Measurements from ENCODE around the gene PLCZ1. TPM values are rescaled to one million over a fixed set of nuclear protein-coding genes. Genes with fewer than 3 reads are reported as not detected.
"Not testable (repeated sequence)": the region's sequence is repeated elsewhere in the genome, so short reads cannot be mapped to it uniquely, and the experiment has no call there.

The PLCZ1 gene
- total and polyA plus RNA-seq, 2 donors (not counting 3 experiments of a cell fraction or from before 2014, with no cell fraction given), result not detected

DNA sequence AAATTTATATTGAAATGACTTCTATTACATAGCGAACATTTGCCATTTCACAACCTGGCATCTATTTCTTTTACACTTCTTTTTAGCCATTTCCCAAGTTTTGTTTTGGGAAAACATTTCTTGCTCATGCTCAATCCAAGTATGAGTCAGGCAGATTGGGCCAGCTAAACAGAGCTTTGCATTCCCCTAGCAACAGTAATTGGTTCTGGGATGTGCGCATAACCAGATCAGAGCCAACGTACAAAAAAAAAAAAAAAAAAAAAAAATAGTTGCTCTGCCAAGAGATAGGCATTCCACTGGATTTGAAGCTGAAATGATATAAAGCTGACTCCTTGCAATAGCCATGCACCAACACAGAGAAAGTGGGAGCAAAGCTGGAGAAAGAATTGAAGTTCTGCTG is 37.5 kb downstream of the PLCZ1 start:
- no peaks in the 10 kb centered on the region for H3K79me2 ChIP-seq (ENCODE audit: control insufficient read depth, insufficient read depth, low read length)
- H4K20me1 ChIP-seq (replicated peaks; ENCODE audit: control insufficient read depth, extremely low read depth, insufficient read depth, low read length), result no peaks in the 10 kb centered on the region
- H3K4me1 ChIP-seq (ENCODE audit: control insufficient read depth, extremely low read depth, insufficient read depth, low read length), result no peaks in the 10 kb centered on the region
- H3K9ac ChIP-seq (replicated peaks; ENCODE audit: extremely low read depth, insufficient read depth, low read length), result no peak overlapping the region
- H2AFZ ChIP-seq (ENCODE audit: low read depth, low read length), result no peak overlapping the region
- intact Hi-C loops (cut with micrococcal nuclease) (no loop called here), dilution Hi-C loops (cut with MboI; ENCODE audit: extremely low pct_ligation_motif_present, low sequenced_read_pairs) (no loop called here)
- H3K27me3 ChIP-seq (ENCODE audit: control insufficient read depth in 2 of 2, insufficient read depth in 2 of 2, low read length in 2 of 2), result no peaks in the 10 kb centered on the region
- ChIA-PET POLR2A (no interaction called here), CTCF (interaction anchor here (0.6 kb wide), 1 partner anchor 175 kb away, joined by 3 read pairs; no protein-coding TSS in a partner anchor)
- DNase-seq (ENCODE audit: low read depth, low spot score) (no peak), FAIRE-seq (no peak)
- H3K4me3 ChIP-seq (replicated peaks in 1 of 3; ENCODE audit: insufficient read depth in 1 of 3, low read depth in 1 of 3, low read length in 3 of 3), result no peak overlapping the region
- H3K4me2 ChIP-seq (ENCODE audit: insufficient read depth, low read length), result no peak overlapping the region
- no peaks in the 10 kb centered on the region for H3K36me3 ChIP-seq (ENCODE audit: control insufficient read depth in 2 of 2, extremely low read depth in 1 of 2, insufficient read depth in 2 of 2, low read length in 2 of 2)
- no peaks in the 10 kb centered on the region for H3K9me1 ChIP-seq (replicated peaks; ENCODE audit: control insufficient read depth, extremely low read depth, insufficient read depth, low read length)
- no peaks in the 10 kb centered on the region for H3K9me3 ChIP-seq (replicated peaks; ENCODE audit: control insufficient read depth, insufficient read depth, low read length)
- H3K27ac ChIP-seq (ENCODE audit: insufficient read depth, low read depth, low read length), result no peak overlapping the region
- BruUV-seq (replicated peaks), result no TSS peak
- TF ChIP-seq, protein P1, sequence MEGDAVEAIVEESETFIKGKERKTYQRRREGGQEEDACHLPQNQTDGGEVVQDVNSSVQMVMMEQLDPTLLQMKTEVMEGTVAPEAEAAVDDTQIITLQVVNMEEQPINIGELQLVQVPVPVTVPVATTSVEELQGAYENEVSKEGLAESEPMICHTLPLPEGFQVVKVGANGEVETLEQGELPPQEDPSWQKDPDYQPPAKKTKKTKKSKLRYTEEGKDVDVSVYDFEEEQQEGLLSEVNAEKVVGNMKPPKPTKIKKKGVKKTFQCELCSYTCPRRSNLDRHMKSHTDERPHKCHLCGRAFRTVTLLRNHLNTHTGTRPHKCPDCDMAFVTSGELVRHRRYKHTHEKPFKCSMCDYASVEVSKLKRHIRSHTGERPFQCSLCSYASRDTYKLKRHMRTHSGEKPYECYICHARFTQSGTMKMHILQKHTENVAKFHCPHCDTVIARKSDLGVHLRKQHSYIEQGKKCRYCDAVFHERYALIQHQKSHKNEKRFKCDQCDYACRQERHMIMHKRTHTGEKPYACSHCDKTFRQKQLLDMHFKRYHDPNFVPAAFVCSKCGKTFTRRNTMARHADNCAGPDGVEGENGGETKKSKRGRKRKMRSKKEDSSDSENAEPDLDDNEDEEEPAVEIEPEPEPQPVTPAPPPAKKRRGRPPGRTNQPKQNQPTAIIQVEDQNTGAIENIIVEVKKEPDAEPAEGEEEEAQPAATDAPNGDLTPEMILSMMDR (IDR thresholded peaks at IDR 0.05; ENCODE audit: extremely low read depth in 1 of 2, insufficient read depth in 1 of 2, low read depth in 1 of 2, low read length in 2 of 2), result no peak
- TF ChIP-seq, protein P2, sequence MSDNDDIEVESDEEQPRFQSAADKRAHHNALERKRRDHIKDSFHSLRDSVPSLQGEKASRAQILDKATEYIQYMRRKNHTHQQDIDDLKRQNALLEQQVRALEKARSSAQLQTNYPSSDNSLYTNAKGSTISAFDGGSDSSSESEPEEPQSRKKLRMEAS (IDR thresholded peaks at IDR 0.05; ENCODE audit: insufficient read depth, insufficient read length), result no peak
- TF ChIP-seq POLR2AphosphoS5 (IDR thresholded peaks at IDR 0.05; ENCODE audit: insufficient read depth, low read depth, low read length) (no peak), POLR2A (IDR thresholded peaks at IDR 0.05; ENCODE audit: low read depth, low read length) (no peak), JUN (IDR thresholded peaks at IDR 0.05; ENCODE audit: borderline replicate concordance, insufficient read depth, insufficient read length, low read depth) (no peak)

DNA sequence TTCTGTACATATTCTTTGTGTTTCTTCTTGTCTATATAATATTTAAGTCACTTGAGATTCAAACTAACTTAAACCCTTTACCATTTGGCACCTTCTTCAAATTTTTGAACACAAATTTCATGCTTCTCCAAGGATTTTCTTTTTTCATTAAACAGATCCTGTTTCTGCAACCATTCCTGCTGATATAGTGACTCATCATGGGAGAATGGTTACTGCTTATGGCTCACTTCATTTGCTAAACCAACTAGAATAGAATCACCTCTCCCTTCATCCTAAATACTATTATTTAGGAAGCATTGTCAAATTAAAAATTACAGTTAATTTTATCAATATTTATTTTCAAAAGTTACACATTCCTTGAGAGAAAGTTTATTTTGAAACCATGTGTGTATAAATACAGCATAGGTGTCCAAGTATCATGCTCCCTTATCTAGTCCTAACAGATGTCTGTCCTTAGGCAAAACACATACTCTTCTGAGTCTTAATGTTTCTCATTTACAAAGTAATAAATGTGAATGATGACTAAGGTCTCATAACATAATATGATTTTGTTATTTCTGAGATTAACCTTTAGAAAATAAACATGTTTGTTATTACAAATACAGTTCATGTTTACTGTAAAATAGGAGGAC is 40.7 kb downstream of the PLCZ1 start:
- Histone ChIP-seq H3K4me1 (ENCODE audit: control insufficient read depth, extremely low read depth, insufficient read depth, low read length) (no peaks in the 10 kb centered on the region), H3K79me2 (ENCODE audit: control insufficient read depth, insufficient read depth, low read length) (no peaks in the 10 kb centered on the region), H2AFZ (ENCODE audit: low read depth, low read length) (no peak overlapping the region), H3K9ac (replicated peaks; ENCODE audit: extremely low read depth, insufficient read depth, low read length) (no peak overlapping the region), H3K4me3 (replicated peaks in 1 of 3; ENCODE audit: insufficient read depth in 1 of 3, low read depth in 1 of 3, low read length in 3 of 3) (no peak overlapping the region), H3K9me1 (replicated peaks; ENCODE audit: control insufficient read depth, extremely low read depth, insufficient read depth, low read length) (no peaks in the 10 kb centered on the region), H3K36me3 (ENCODE audit: control insufficient read depth in 2 of 2, extremely low read depth in 1 of 2, insufficient read depth in 2 of 2, low read length in 2 of 2) (no peaks in the 10 kb centered on the region), H3K27me3 (ENCODE audit: control insufficient read depth in 2 of 2, insufficient read depth in 2 of 2, low read length in 2 of 2) (no peaks in the 10 kb centered on the region), H3K9me3 (replicated peaks; ENCODE audit: control insufficient read depth, insufficient read depth, low read length) (no peaks in the 10 kb centered on the region), H3K27ac (ENCODE audit: insufficient read depth, low read depth, low read length) (no peak overlapping the region), H3K4me2 (ENCODE audit: insufficient read depth, low read length) (no peak overlapping the region), H4K20me1 (replicated peaks; ENCODE audit: control insufficient read depth, extremely low read depth, insufficient read depth, low read length) (no peaks in the 10 kb centered on the region)
- intact Hi-C loops (cut with micrococcal nuclease) (no loop called here), dilution Hi-C loops (cut with MboI; ENCODE audit: extremely low pct_ligation_motif_present, low sequenced_read_pairs) (no loop called here)
- DNase-seq (ENCODE audit: low read depth, low spot score), result no peak
- no peak for FAIRE-seq
- no peak for TF ChIP-seq POLR2A (IDR thresholded peaks at IDR 0.05; ENCODE audit: low read depth, low read length)
- TF ChIP-seq, protein P2 (IDR thresholded peaks at IDR 0.05; ENCODE audit: insufficient read depth, insufficient read length), result no peak
- TF ChIP-seq FOS (IDR thresholded peaks at IDR 0.05; ENCODE audit: borderline replicate concordance, insufficient read depth, low read length), result no peak
- TF ChIP-seq JUN (IDR thresholded peaks at IDR 0.05; ENCODE audit: borderline replicate concordance, insufficient read depth, insufficient read length, low read depth), result no peak
- ChIA-PET POLR2A (no interaction called here), CTCF (no interaction called here)
- BruUV-seq (replicated peaks), result no TSS peak

DNA sequence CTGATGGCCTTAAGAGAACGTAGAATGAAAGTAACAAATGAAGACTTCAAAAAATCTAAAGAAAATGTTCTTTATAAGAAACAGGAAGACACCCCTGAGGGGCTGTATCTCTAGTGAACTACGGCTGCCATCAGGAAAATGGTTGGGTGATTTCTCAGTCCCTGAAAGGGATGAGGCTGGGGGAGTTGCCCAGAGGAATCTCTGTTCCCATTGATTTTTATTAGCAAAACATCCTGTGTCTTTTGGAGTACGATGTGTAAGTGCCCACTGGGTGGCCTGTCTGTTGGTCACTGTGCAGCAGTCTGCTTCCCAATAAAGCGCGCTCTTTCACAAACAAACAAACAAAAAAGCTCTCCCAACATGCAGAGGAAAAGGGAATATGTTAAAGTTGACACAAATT is 43.8 kb downstream of the PLCZ1 start:
- BruUV-seq (replicated peaks); H3K4me3 ChIP-seq (replicated peaks in 1 of 3; ENCODE audit: insufficient read depth in 1 of 3, low read depth in 1 of 3, low read length in 3 of 3); POLR2A ChIA-PET; CTCF ChIA-PET; H3K9me3 ChIP-seq (replicated peaks; ENCODE audit: control insufficient read depth, insufficient read depth, low read length); H3K27me3 ChIP-seq (ENCODE audit: control insufficient read depth in 2 of 2, insufficient read depth in 2 of 2, low read length in 2 of 2); intact Hi-C loops (cut with micrococcal nuclease); H3K4me2 ChIP-seq (ENCODE audit: insufficient read depth, low read length); H3K4me1 ChIP-seq (ENCODE audit: control insufficient read depth, extremely low read depth, insufficient read depth, low read length); H4K20me1 ChIP-seq (replicated peaks; ENCODE audit: control insufficient read depth, extremely low read depth, insufficient read depth, low read length); H3K36me3 ChIP-seq (ENCODE audit: control insufficient read depth in 2 of 2, extremely low read depth in 1 of 2, insufficient read depth in 2 of 2, low read length in 2 of 2); DNase-seq (ENCODE audit: low read depth, low spot score); H3K9me1 ChIP-seq (replicated peaks; ENCODE audit: control insufficient read depth, extremely low read depth, insufficient read depth, low read length); H2AFZ ChIP-seq (ENCODE audit: low read depth, low read length); H3K27ac ChIP-seq (ENCODE audit: insufficient read depth, low read depth, low read length); H3K9ac ChIP-seq (replicated peaks; ENCODE audit: extremely low read depth, insufficient read depth, low read length); dilution Hi-C loops (cut with MboI; ENCODE audit: extremely low pct_ligation_motif_present, low sequenced_read_pairs); FAIRE-seq; H3K79me2 ChIP-seq (ENCODE audit: control insufficient read depth, insufficient read depth, low read length): not testable (repeated sequence)
